GM12875 (cell line): Measurements from ENCODE around the gene STXBP5L.

Experiments
- H3K4me3 ChIP-seq: one replicate; pipeline ENCODE4 v1.5.1; 2011; ENCODE audit warnings: low read depth, low read length, control low read depth
- CTCF ChIP-seq: IDR thresholded peaks from 2 replicates; pipeline ENCODE4 v1.5.1; 2011; ENCODE audit warnings: low read depth, mild to moderate bottlenecking, control low read depth, inconsistent platforms, low read length, moderate library complexity, borderline replicate concordance; ENCODE audit not compliant: insufficient read depth

Gene STXBP5L

DNA sequence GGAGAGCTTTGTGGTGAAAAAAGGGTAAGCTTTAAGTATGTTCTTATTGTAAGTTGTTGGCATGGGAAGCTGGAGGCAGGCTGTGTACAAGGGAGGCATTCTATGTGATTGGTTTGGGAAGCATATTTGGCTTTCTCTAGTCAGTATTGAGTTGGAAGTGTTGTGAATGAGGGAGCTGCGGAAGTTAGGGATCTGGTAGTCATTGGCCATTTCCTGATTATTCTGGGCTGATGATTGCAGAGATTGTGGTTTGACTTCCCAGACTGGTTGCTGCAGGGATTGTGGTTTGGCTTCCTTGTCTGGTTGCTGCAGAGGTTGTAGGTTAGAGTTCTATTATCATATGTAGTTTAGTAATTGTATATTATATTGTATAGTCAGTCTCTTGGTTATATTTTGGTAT, 21.0 kb downstream of the STXBP5L start:
- no peak overlapping the region for H3K4me3 ChIP-seq
- TF ChIP-seq CTCF: no peak

DNA sequence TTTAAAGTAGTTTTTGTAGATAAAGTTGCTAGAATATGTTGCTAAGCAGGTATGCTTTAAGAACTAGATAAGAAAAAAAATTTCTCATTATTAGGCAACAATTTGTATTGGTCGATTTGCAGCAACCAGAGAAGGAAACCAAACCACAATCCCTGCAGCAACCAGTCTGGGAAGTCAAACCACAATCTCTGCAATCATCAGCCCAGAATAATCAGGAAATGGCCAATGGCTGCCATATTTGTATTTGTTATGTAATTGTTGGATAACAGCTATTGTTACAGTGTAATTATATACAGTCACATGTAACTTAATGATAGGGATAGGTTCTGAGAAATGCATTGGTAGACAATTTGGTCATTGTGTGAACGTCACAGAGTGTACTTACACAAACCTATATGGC, 23.6 kb downstream of the STXBP5L start:
- no peak for TF ChIP-seq CTCF
- no peak overlapping the region for H3K4me3 ChIP-seq

GRCh38 chr3:120956143-120956542, 48.1 kb downstream of the STXBP5L start:
- no peak for TF ChIP-seq CTCF
- H3K4me3 ChIP-seq: no peak overlapping the region

- no peak for TF ChIP-seq CTCF
- no peak overlapping the region for H3K4me3 ChIP-seq
Measured at GRCh38 chr3:120982608-120983320, 74.8 kb downstream of the STXBP5L start.

DNA sequence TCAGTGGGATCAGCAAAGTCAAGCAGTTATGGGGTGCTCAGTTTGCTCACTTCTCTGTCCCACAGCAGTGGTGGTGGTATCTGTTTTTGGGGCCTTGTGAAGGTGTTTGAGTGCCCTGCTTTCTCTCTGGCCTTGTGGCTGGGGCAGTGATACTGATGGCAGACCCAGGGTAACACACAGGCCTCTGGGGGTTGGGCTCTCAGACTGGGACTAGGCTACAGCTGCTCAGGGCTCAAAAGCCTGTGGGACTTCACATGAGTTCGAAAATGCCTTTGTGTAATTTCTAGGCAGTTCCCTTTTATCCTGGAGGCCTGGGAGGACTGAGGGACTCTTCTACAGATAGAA, 75.3 kb downstream of the STXBP5L start:
- H3K4me3 ChIP-seq: no peak overlapping the region
- TF ChIP-seq CTCF: no peak

DNA sequence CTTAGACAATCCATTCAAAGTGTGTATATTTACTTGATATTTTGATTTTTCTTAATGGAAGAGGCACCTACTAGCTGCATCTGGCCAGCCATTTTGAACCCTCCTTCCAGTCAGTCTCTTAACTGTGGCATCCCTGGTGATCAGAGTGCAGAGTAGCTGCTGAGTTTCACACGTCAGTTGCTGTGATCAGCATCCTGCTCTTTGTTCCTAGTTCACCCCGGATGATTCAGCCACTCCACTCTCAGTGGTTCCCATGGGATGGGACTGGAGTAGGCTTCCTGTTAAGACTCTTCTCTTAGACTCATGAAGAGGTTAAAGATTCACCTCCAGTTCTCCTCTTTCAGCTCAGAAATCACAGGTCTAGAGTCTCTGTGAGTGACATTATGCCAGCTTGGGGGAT, 75.8 kb downstream of the STXBP5L start:
- TF ChIP-seq CTCF: no peak
- H3K4me3 ChIP-seq: no peak overlapping the region

GRCh38 chr3:120985242-120985641, 77.2 kb downstream of the STXBP5L start:
- no peak for TF ChIP-seq CTCF
- H3K4me3 ChIP-seq: no peak overlapping the region
